ENCODE data around the gene NKX2-4. TPM values are rescaled to one million over a fixed set of nuclear protein-coding genes. Genes with fewer than 3 reads are reported as not detected.

The NKX2-4 gene
- total RNA-seq, 1 donor from 2014 or later: not detected

- Histone ChIP-seq H3K9me3 (no peaks in the 10 kb centered on the region), H3K27ac (no peak overlapping the region), H3K4me3 (no peak overlapping the region), H3K36me3 (peaks cover 79% of the 10 kb centered on the region), H3K4me1 (peaks cover 12% of the 10 kb centered on the region), H3K27me3 (no peaks in the 10 kb centered on the region)
- intact Hi-C loops (cut with DNase I): no loop called here
- DNase-seq (no peak), ATAC-seq (no peak)
- TF ChIP-seq CTCF (IDR thresholded peaks at IDR 0.05): no peak
Measured at GRCh38 chr20:21365771-21366170, 31.6 kb downstream of the NKX2-4 start.

- H3K27me3 ChIP-seq: no peaks in the 10 kb centered on the region
- DNase-seq: no peak
- no peak overlapping the region for H3K4me3 ChIP-seq
- intact Hi-C loops (cut with DNase I): no loop called here
- ATAC-seq: no peak
- no peak for TF ChIP-seq CTCF (IDR thresholded peaks at IDR 0.05)
- peaks cover 21% of the 10 kb centered on the region for H3K4me1 ChIP-seq
- peaks cover 74% of the 10 kb centered on the region for H3K36me3 ChIP-seq
- H3K27ac ChIP-seq: no peak overlapping the region
- H3K9me3 ChIP-seq: no peaks in the 10 kb centered on the region
Measured at GRCh38 chr20:21364413-21364812, 32.9 kb downstream of the NKX2-4 start.

- Histone ChIP-seq H3K4me1 (peaks cover 21% of the 10 kb centered on the region), H3K27me3 (no peaks in the 10 kb centered on the region), H3K36me3 (peaks cover 73% of the 10 kb centered on the region), H3K9me3 (no peaks in the 10 kb centered on the region), H3K27ac (peak overlapping the region; percentile 49), H3K4me3 (no peak overlapping the region)
- intact Hi-C loops (cut with DNase I): no loop called here
- TF ChIP-seq CTCF (IDR thresholded peaks at IDR 0.05): no peak
- ATAC-seq: peak; percentile 91
- no peak for DNase-seq
Measured at GRCh38 chr20:21361266-21361665, 36.1 kb downstream of the NKX2-4 start.

DNA sequence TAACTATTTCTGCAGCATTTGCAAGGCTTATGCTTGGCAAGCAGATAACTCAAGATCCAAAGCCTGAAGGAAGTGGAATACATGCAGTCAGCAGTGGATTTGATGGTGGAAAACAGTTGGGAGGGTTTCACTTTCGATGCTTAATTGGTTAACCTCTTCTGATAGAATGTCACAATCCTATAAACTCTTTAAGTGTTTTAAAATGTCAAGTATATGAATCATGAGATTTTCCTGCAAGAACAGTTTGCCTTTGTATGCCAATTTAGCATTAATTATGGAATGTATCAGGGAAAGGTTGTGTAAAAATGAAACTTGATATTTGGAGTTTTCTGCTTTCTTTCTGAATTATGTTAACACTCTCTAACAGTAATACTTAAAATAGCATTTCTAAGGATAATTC is 36.6 kb downstream of the NKX2-4 start:
- ATAC-seq (peak; percentile 53), DNase-seq (no peak)
- no peak for TF ChIP-seq CTCF (IDR thresholded peaks at IDR 0.05)
- no peaks in the 10 kb centered on the region for H3K27me3 ChIP-seq
- no peak overlapping the region for H3K4me3 ChIP-seq
- H3K4me1 ChIP-seq: peaks cover 21% of the 10 kb centered on the region
- intact Hi-C loops (cut with DNase I): no loop called here
- peaks cover 77% of the 10 kb centered on the region for H3K36me3 ChIP-seq
- H3K9me3 ChIP-seq: no peaks in the 10 kb centered on the region
- peak overlapping the region; percentile 49 for H3K27ac ChIP-seq

DNA sequence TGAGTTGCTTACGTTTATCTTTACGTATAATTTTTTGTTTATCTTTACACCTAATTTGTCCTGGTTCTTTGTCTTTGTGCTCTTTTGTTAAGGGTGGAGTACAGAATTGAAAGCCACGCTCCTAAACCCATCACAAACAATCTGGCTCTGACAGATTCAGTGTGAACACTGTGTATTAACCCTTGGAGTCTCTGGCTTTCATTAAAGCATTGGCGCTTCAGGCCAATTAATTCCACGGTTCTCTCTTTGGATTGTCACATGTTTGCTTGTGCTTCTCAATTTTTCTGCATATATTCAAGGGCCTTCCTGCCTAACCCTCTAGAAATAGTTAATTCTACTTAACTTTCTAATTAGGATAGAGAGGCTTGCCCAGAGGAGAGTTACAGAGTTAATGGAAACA is 38.6 kb downstream of the NKX2-4 start:
- peaks cover 21% of the 10 kb centered on the region for H3K4me1 ChIP-seq
- no peak overlapping the region for H3K27ac ChIP-seq
- no peaks in the 10 kb centered on the region for H3K27me3 ChIP-seq
- DNase-seq: no peak
- intact Hi-C loops (cut with DNase I): no loop called here
- H3K36me3 ChIP-seq: peaks cover 78% of the 10 kb centered on the region
- H3K4me3 ChIP-seq: no peak overlapping the region
- TF ChIP-seq CTCF (IDR thresholded peaks at IDR 0.05): no peak
- H3K9me3 ChIP-seq: no peaks in the 10 kb centered on the region
- ATAC-seq: no peak

- ATAC-seq (peak; percentile 39), DNase-seq (no peak)
- no peak for TF ChIP-seq CTCF (IDR thresholded peaks at IDR 0.05)
- Histone ChIP-seq H3K27me3 (no peaks in the 10 kb centered on the region), H3K36me3 (peaks cover 78% of the 10 kb centered on the region), H3K9me3 (no peaks in the 10 kb centered on the region), H3K27ac (no peak overlapping the region), H3K4me3 (no peak overlapping the region), H3K4me1 (peaks cover 21% of the 10 kb centered on the region)
- intact Hi-C loops (cut with DNase I): no loop called here
Measured at GRCh38 chr20:21357844-21358243, 39.5 kb downstream of the NKX2-4 start.
